Small intestine (tissue), 7 donors: ENCODE measurements around the gene P4HB. TPM values are rescaled to one million over a fixed set of nuclear protein-coding genes. Genes with fewer than 3 reads are reported as not detected.

Source experiments
- DNase-seq, 2 donors: peaks; one replicate each; pipeline versions ENCODE4 v3.0.0 to v3.0.0-alpha.2; 2013
- FAIRE-seq: peaks from 2 replicates; lab custom pipeline; 2012; peaks lifted over from hg19 to GRCh38; lab: Jason Lieb, UNC
- H3K27ac ChIP-seq, 3 donors: one replicate each; pipeline ENCODE4 v1.5.1; 2013; ENCODE audit warnings: low read length in 2 of 3, mild to moderate bottlenecking in 2 of 3, control low read depth in 1 of 3, inconsistent platforms in 1 of 3, low read depth in 1 of 3, moderate library complexity in 1 of 3
- H3K27me3 ChIP-seq, 3 donors: one replicate each; pipeline ENCODE4 v1.6.1; 2013; ENCODE audit warnings: low read length in 3 of 3, inconsistent platforms in 1 of 3; ENCODE audit not compliant: control insufficient read depth in 3 of 3, insufficient read depth in 3 of 3
- H3K36me3 ChIP-seq, 3 donors: one replicate each; pipeline ENCODE4 v1.6.1; 2013; ENCODE audit warnings: low read length in 3 of 3, inconsistent platforms in 1 of 3, low read depth in 1 of 3, mild to moderate bottlenecking in 1 of 3, moderate library complexity in 1 of 3; ENCODE audit not compliant: control insufficient read depth in 3 of 3, insufficient read depth in 2 of 3
- H3K4me1 ChIP-seq, 3 donors: one replicate each; pipeline ENCODE4 v1.6.1; 2013; ENCODE audit warnings: low read length in 2 of 3, inconsistent platforms in 1 of 3, low read depth in 1 of 3, mild to moderate bottlenecking in 1 of 3, moderate library complexity in 1 of 3; ENCODE audit not compliant: control insufficient read depth in 3 of 3, insufficient read depth in 2 of 3
- H3K4me3 ChIP-seq, 3 donors: one replicate each; pipeline ENCODE4 v1.5.1; 2013; ENCODE audit warnings: low read length in 3 of 3, control low read depth in 1 of 3, inconsistent platforms in 1 of 3, low read depth in 1 of 3, mild to moderate bottlenecking in 1 of 3, moderate library complexity in 1 of 3
- H3K9me3 ChIP-seq, 2 donors: one replicate each; pipeline ENCODE4 v1.6.1; 2013; ENCODE audit warnings: low read depth in 1 of 2, low read length in 1 of 2; ENCODE audit not compliant: control insufficient read depth in 2 of 2, insufficient read depth in 1 of 2
- WGBS, 3 donors: extraction: QIAGEN DNeasy Blood & Tissue Kit; methylation state at CpG; one replicate each; pipeline ENCODE4 v1.1.7; 2013; 5-methylcytosine and 5-hydroxymethylcytosine counted together
- polyA plus RNA-seq, 4 donors: library from polyadenylated mRNA; stranded (reverse) in 3 of 4; unstranded in 1 of 4; fragments of 200-250 nt in 3 of 4; fragments of 120-200 nt in 1 of 4; gene quantifications; one replicate each; pipeline versions ENCODE4 v1.2.1 to v1.2.3, GENCODE V29; 2013
- donor health status: healthy with polysubstance abuse.
- donor health status: control.
- donor health status: control.
- donor health status: Bipolar disorder and iron deficiency.
- donor health status: healthy.

The P4HB gene
- polyA plus RNA-seq, 4 donors, result 792 to 1,191 (median 1,005) TPM

GRCh38 chr17:81837641-81838040 is 22.7 kb downstream of the P4HB start:
- Histone ChIP-seq H3K36me3 (peaks cover 0 to 21% (median under 1%) of the 10 kb centered on the region in 3 donors), H3K4me3 (no peak overlapping the region), H3K27me3 (no peaks in the 10 kb centered on the region), H3K4me1 (peaks cover 0 to 8% (median 0%) of the 10 kb centered on the region in 3 donors), H3K9me3 (no peaks in the 10 kb centered on the region), H3K27ac (peak overlapping the region in 1 of 3 donors; percentile 35)
- WGBS, 3 donors, result 77 to 88% (median 82%) methylated on average over 9 of the region's 9 CpGs
- DNase-seq (no peak), FAIRE-seq (no peak)

- no peaks in the 10 kb centered on the region for H3K27me3 ChIP-seq
- H3K4me1 ChIP-seq, result peaks cover 0 to 19% (median 4%) of the 10 kb centered on the region in 3 donors
- peak within 1 kb of the TSS in 1 of 3 donors; percentile 91 for H3K4me3 ChIP-seq
- H3K27ac ChIP-seq, result peak within 1 kb of the TSS; percentile 98 to 99 (median 98)
- H3K9me3 ChIP-seq, result no peaks in the 10 kb centered on the region
- H3K36me3 ChIP-seq, result peaks cover 0 to 7% (median 0%) of the 10 kb centered on the region in 3 donors
- FAIRE-seq (no peak), DNase-seq (no peak)
- 90 to 94% (median 94%) methylated on average over 26 of the region's 26 CpGs for WGBS, 3 donors
These were observed 25.5 kb downstream of the P4HB start, which contains the start of gene PPP1R27 for GRCh38 chr17:81834831-81835267. TSS of gene PPP1R27 (minus strand) at chr17:81835050. CDS start at chr17:81834953, 97 bp downstream.

GRCh38 chr17:81833921-81834830 is 26.2 kb downstream of the P4HB start:
- peaks cover 0 to 13% (median 0%) of the 10 kb centered on the region in 3 donors for H3K36me3 ChIP-seq
- no peak for FAIRE-seq
- H3K4me3 ChIP-seq, result peak overlapping the region in 2 of 3 donors; percentile 61 to 91
- DNase-seq, result no peak
- peak overlapping the region; percentile 98 to 99 (median 98) for H3K27ac ChIP-seq
- H3K4me1 ChIP-seq, result peaks cover 0 to 19% (median 4%) of the 10 kb centered on the region in 3 donors
- H3K27me3 ChIP-seq, result no peaks in the 10 kb centered on the region
- 76 to 84% (median 83%) methylated on average over 29 to 31 of the region's 31 CpGs for WGBS, 3 donors
- H3K9me3 ChIP-seq, result no peaks in the 10 kb centered on the region

GRCh38 chr17:81833160-81833920 is 27.0 kb downstream of the P4HB start, which contains the start of gene MCRIP1:
TSS of gene MCRIP1 (minus strand) at chr17:81833291. CDS start at chr17:81824506, 8,785 bp downstream.
- Histone ChIP-seq H3K4me3 (peak within 1 kb of the TSS; percentile 61 to 91 (median 67)), H3K9me3 (no peaks in the 10 kb centered on the region), H3K27me3 (no peaks in the 10 kb centered on the region), H3K27ac (peak within 1 kb of the TSS; percentile 98 to 99 (median 98)), H3K4me1 (peaks cover 0 to 19% (median 4%) of the 10 kb centered on the region in 3 donors), H3K36me3 (peaks cover 0 to 16% (median 0%) of the 10 kb centered on the region in 3 donors)
- WGBS, 3 donors, result 1% methylated on average over 37 to 76 of the region's 76 CpGs
- DNase-seq (peak; percentile 94 to 98), FAIRE-seq (no peak)

GRCh38 chr17:81832608-81833159 is 27.7 kb downstream of the P4HB start:
- no peak for FAIRE-seq
- H3K27me3 ChIP-seq, result no peaks in the 10 kb centered on the region
- no peaks in the 10 kb centered on the region for H3K9me3 ChIP-seq
- no peak for DNase-seq
- WGBS, 3 donors, result 0% methylated on average over 37 to 65 of the region's 65 CpGs
- peaks cover 0 to 22% (median 4%) of the 10 kb centered on the region in 3 donors for H3K4me1 ChIP-seq
- peaks cover 0 to 16% (median 0%) of the 10 kb centered on the region in 3 donors for H3K36me3 ChIP-seq
- peak overlapping the region; percentile 77 to 88 (median 87) for H3K27ac ChIP-seq
- peak overlapping the region; percentile 52 to 70 (median 61) for H3K4me3 ChIP-seq

- Histone ChIP-seq H3K27me3 (no peaks in the 10 kb centered on the region), H3K4me1 (peaks cover 0 to 22% (median 4%) of the 10 kb centered on the region in 3 donors), H3K36me3 (peaks cover 0 to 16% (median 0%) of the 10 kb centered on the region in 3 donors), H3K27ac (peak overlapping the region; percentile 77 to 88 (median 87)), H3K4me3 (peak overlapping the region; percentile 52 to 70 (median 61)), H3K9me3 (no peaks in the 10 kb centered on the region)
- DNase-seq (peak in 1 of 2 donors; percentile 49), FAIRE-seq (no peak)
- 29 to 32% (median 31%) methylated on average over 18 of the region's 18 CpGs for WGBS, 3 donors
These were observed 28.3 kb downstream of the P4HB start for GRCh38 chr17:81831957-81832607.

- Histone ChIP-seq H3K36me3 (peaks cover 0 to 16% (median 0%) of the 10 kb centered on the region in 3 donors), H3K27me3 (no peaks in the 10 kb centered on the region), H3K27ac (peak overlapping the region in 1 of 3 donors; percentile 88), H3K4me3 (no peak overlapping the region), H3K9me3 (no peaks in the 10 kb centered on the region), H3K4me1 (peaks cover 0 to 22% (median 4%) of the 10 kb centered on the region in 3 donors)
- DNase-seq (no peak), FAIRE-seq (no peak)
- 83 to 84% (median 83%) methylated on average over 7 of the region's 7 CpGs for WGBS, 3 donors
These were observed 28.8 kb downstream of the P4HB start for GRCh38 chr17:81831563-81831956.
